HL-60 (cell line): Measurements from ENCODE around the gene PRPF6.

Experiments used
- DNase-seq, 2 experiments: peaks; one replicate each; pipeline ENCODE4 v3.0.0-alpha.2; 2010 to 2020; ENCODE audit warnings: low read depth in 1 of 2, low spot score in 1 of 2
- H3K27ac ChIP-seq: fragments of 250-450 bp; sonication (Bioruptor Pico); replicated peaks from 2 replicates; pipeline ENCODE4 v1.5.1; 2020; ENCODE audit warnings: mild to moderate bottlenecking, moderate library complexity
- H3K27me3 ChIP-seq: fragments of 250-450 bp; sonication (Bioruptor Pico); 2 replicates; pipeline ENCODE4 v1.5.1; 2021; ENCODE audit warnings: mild to moderate bottlenecking, moderate library complexity; ENCODE audit not compliant: insufficient read depth, poor library complexity, severe bottlenecking
- H3K4me3 ChIP-seq: replicated peaks from 2 replicates; pipeline ENCODE4 v1.5.1; 2011; ENCODE audit warnings: mild to moderate bottlenecking, control low read depth, low read length; ENCODE audit not compliant: insufficient read depth
- GABPA ChIP-seq: IDR thresholded peaks from 2 replicates; pipeline ENCODE4 v1.6.1; 2012; ENCODE audit warnings: low read depth
- POLR2AphosphoS5 ChIP-seq: IDR thresholded peaks from 2 replicates; pipeline ENCODE4 v1.6.1; 2012; ENCODE audit warnings: low read depth
- SPI1 ChIP-seq: IDR thresholded peaks from 2 replicates; pipeline ENCODE4 v1.6.1; 2012; ENCODE audit warnings: low read depth, mild to moderate bottlenecking, borderline replicate concordance
- TF ChIP-seq, protein P1 (sequence below): IDR thresholded peaks from one replicate; pipeline ENCODE4 v1.5.1; 2011; ENCODE audit warnings: low read length, control low read depth, inconsistent platforms; ENCODE audit not compliant: insufficient read depth
- TF ChIP-seq, protein P2 (sequence below): IDR thresholded peaks from 2 replicates; pipeline ENCODE4 v1.6.1; 2012; ENCODE audit warnings: low read depth; ENCODE audit not compliant: insufficient replicate concordance

Gene PRPF6

DNA sequence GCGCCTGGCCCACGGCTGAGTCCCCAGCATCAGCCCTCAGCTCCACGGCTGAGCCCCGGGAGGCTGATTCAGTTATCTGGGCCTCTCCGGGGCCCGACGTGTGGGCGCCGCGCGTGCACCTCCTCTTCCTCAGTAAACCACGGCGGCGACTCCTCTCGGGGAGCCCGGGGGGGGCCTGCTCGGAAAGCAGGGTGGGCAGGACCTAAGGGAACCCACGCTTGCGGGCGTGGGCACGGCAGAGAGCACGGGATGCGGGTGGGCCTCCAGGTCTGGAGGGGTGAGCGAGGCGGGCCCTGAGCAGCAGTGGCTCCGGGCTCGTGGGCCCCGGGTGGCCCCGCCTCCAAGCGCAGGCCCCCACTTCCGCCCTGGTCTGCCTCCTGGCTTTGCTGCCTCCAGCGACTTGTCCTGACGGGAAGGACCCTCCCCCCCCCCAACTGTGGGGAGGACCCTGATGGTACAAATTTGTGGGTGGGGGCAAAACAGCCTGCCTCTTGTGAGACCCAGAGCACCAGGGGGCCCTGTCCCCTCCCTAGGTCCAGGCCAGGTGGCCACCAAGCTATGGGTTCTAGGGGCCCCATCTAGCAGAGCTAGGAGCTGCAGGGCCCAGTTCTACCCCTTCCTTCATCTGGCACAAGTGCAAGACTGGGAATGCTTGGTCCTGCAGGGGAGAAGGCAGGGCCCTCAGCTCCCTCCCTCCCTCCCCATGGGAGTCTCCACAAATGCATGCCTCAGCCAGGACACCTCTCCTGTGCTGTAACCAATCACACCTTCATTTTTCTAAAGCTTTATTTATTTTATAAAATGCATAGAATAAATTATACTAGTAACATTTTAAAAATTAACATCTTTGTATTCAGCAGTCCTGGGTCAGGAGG, 41.6 kb upstream of the PRPF6 start:
- no peak overlapping the region for H3K27ac ChIP-seq
- no peak for DNase-seq
- TF ChIP-seq GABPA (no peak), SPI1 (no peak)
- TF ChIP-seq, protein P1, sequence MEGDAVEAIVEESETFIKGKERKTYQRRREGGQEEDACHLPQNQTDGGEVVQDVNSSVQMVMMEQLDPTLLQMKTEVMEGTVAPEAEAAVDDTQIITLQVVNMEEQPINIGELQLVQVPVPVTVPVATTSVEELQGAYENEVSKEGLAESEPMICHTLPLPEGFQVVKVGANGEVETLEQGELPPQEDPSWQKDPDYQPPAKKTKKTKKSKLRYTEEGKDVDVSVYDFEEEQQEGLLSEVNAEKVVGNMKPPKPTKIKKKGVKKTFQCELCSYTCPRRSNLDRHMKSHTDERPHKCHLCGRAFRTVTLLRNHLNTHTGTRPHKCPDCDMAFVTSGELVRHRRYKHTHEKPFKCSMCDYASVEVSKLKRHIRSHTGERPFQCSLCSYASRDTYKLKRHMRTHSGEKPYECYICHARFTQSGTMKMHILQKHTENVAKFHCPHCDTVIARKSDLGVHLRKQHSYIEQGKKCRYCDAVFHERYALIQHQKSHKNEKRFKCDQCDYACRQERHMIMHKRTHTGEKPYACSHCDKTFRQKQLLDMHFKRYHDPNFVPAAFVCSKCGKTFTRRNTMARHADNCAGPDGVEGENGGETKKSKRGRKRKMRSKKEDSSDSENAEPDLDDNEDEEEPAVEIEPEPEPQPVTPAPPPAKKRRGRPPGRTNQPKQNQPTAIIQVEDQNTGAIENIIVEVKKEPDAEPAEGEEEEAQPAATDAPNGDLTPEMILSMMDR = no peak
- no peaks in the 10 kb centered on the region for H3K27me3 ChIP-seq
- H3K4me3 ChIP-seq = no peak overlapping the region

DNA sequence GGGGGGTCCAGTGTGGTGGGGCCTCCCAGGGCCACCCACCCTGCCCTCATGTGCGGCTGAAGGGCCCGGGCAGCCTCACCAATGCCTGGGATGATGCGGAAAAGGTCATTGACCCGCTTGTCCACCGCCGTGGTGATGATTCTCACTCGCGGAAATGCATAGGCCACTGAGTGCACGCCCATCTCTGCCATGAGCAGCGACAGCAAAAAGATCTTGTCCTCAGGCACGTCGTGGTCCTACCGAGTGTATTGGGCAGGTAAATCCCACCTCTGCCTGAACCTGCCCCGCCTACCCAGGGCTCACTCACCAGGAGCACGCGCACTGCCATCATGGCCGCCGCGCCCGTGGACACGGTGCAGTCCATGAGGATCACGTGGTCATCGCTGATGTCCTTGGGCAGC, 40.9 kb upstream of the PRPF6 start:
- Histone ChIP-seq H3K4me3 (no peak overlapping the region), H3K27ac (no peak overlapping the region), H3K27me3 (no peaks in the 10 kb centered on the region)
- no peak for DNase-seq
- TF ChIP-seq POLR2AphosphoS5 = peak; percentile 34; the same call in 1 of the 2 replicates
- TF ChIP-seq, protein P2, sequence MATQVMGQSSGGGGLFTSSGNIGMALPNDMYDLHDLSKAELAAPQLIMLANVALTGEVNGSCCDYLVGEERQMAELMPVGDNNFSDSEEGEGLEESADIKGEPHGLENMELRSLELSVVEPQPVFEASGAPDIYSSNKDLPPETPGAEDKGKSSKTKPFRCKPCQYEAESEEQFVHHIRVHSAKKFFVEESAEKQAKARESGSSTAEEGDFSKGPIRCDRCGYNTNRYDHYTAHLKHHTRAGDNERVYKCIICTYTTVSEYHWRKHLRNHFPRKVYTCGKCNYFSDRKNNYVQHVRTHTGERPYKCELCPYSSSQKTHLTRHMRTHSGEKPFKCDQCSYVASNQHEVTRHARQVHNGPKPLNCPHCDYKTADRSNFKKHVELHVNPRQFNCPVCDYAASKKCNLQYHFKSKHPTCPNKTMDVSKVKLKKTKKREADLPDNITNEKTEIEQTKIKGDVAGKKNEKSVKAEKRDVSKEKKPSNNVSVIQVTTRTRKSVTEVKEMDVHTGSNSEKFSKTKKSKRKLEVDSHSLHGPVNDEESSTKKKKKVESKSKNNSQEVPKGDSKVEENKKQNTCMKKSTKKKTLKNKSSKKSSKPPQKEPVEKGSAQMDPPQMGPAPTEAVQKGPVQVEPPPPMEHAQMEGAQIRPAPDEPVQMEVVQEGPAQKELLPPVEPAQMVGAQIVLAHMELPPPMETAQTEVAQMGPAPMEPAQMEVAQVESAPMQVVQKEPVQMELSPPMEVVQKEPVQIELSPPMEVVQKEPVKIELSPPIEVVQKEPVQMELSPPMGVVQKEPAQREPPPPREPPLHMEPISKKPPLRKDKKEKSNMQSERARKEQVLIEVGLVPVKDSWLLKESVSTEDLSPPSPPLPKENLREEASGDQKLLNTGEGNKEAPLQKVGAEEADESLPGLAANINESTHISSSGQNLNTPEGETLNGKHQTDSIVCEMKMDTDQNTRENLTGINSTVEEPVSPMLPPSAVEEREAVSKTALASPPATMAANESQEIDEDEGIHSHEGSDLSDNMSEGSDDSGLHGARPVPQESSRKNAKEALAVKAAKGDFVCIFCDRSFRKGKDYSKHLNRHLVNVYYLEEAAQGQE = no peak

DNA sequence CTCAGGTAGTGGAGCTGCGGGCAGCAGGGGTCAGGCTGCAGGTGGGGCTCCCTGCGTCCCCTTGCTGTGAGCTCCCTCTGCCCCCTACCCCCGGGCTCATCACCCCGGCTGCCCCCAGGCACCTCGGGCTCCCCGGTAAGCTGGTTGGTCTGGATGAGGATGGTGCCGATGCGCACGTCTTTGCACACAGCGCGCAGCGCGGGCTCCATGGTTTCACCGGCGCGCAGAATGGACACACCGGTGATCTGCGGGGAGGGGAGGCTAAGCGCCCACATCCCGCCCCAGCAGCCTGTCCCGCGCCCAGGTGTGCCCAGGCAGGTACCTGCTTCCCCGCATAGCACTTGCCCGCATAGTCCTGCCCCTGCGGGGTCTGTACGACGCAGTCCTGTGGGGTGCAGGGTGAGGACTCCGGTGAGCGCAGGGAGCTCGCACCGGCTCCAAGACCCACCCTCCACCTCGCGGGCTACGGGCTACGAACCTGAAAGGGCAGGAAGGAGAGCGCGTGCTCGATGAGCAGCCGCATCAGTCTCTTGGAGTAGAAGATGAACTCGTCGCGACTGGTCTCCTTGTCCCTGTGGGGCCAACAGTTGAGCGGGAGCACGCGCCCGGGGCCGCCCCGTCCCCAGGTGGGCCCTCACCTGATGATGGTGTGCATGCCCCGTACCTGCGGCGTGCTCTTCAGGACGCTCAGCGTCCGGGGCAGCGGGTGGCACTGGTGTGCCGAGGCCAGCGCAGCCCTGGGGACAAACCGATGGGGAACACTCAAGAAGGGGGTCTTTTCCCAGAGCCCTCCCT, 40.3 kb upstream of the PRPF6 start:
- 0 out of 2 replicates have a peak, but pooled peaks have one; percentile 3 for TF ChIP-seq POLR2AphosphoS5
- no peak for TF ChIP-seq SPI1
- TF ChIP-seq GABPA = no peak
- TF ChIP-seq, protein P2 = no peak
- TF ChIP-seq, protein P1 = no peak
- DNase-seq = no peak
- Histone ChIP-seq H3K4me3 (no peak overlapping the region), H3K27me3 (no peaks in the 10 kb centered on the region), H3K27ac (peak overlapping the region; percentile 58)

DNA sequence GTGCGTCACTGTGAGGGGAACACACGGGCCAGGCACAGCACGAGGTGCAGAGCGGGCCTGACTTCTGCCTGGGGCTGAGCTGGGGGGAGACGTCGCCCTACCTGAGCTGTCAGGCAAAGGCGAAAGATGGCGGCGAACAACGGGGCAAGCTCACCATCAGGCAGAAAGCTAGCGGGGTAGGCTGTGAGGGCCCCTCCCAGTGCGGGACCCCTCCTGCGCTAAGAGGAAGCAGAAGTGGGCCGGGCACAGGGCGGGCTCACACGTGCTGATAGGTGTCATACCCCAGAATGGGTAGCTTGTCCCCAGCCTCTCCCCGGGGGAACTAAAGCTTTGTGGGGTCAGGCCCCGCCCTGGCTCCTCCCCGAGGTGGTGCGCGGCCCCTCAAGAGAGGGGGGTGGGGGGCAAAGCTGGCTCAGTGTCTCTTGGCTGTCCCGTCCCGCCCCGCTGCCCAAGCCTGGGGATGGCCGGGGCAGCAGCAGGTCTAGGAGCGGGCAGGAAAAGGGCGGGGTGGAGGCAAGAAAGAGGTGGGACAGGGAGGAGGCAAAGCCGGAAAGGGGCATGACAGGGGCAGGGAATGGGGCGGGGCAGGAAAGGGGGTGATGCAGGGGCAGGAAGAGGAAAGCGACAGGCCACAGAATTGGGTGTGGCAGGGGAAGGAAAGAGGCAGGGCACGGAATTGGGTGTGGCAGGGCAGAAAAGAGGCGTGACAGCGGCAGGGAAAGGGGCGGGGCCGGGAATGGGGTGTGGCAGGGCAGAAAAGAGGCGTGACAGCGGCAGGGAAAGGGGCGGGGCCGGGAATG, 39.5 kb upstream of the PRPF6 start:
- peak overlapping the region; percentile 58 for H3K27ac ChIP-seq
- no peaks in the 10 kb centered on the region for H3K27me3 ChIP-seq
- peak; percentile 92 to 98 for DNase-seq
- TF ChIP-seq GABPA (peak; percentile 60), SPI1 (peak; percentile 3; the same call in 1 of the 2 replicates), POLR2AphosphoS5 (peak; percentile 68)
- TF ChIP-seq, protein P1 = no peak
- TF ChIP-seq, protein P2 = no peak
- no peak overlapping the region for H3K4me3 ChIP-seq
